HAP-1 (cell line): Measurements from ENCODE around the gene SLCO2A1.
"Not testable (repeated sequence)": the region's sequence is repeated elsewhere in the genome, so short reads cannot be mapped to it uniquely, and the experiment has no call there.

ENCODE experiments used
- DNase-seq, 2 experiments: peaks; one replicate each; pipeline ENCODE4 v3.0.0-alpha.2; 2016 to 2020; ENCODE audit warnings: low spot score in 2 of 2
- H3K27me3 ChIP-seq: fragments of 250-450 bp; sonication (Bioruptor Pico); 2 replicates; pipeline ENCODE4 v1.5.1; 2020; ENCODE audit warnings: low read depth, mild to moderate bottlenecking, moderate library complexity
- H3K36me3 ChIP-seq: fragments of 250-450 bp; sonication (Bioruptor Pico); replicated peaks from 2 replicates; pipeline ENCODE4 v1.5.1; 2020; ENCODE audit warnings: mild to moderate bottlenecking
- H3K4me1 ChIP-seq: fragments of 250-450 bp; sonication (Bioruptor Pico); 2 replicates; pipeline ENCODE4 v1.5.1; 2020; ENCODE audit warnings: mild to moderate bottlenecking
- H3K4me3 ChIP-seq: fragments of 250-450 bp; sonication (Bioruptor Pico); 2 replicates; pipeline ENCODE4 v1.5.1; 2020; ENCODE audit warnings: mild to moderate bottlenecking, moderate library complexity
- H3K9me3 ChIP-seq: fragments of 250-450 bp; sonication (Bioruptor Pico); 2 replicates; pipeline ENCODE4 v1.5.1; 2020; ENCODE audit warnings: mild to moderate bottlenecking, moderate library complexity
- in situ Hi-C: fragments of 300-500 bp; cut with MboI; formaldehyde crosslinking; loops from 3 replicates; pipeline ENCODE4 v1.14.3; 2020; ENCODE audit warnings: low sequenced_read_pairs, inconsistent platforms, mixed read lengths

Gene SLCO2A1

GRCh38 chr3:134029734-134030378 is at the start of gene SLCO2A1:
Gene SLCO2A1, minus strand, starts transcription at chr3:134029925. Its CDS starts 123 bp downstream, at chr3:134029802.
- DNase-seq, result peak in 1 of 2 experiments; percentile 62
- Histone ChIP-seq H3K9me3 (no peaks in the 10 kb centered on the region), H3K36me3 (no peaks in the 10 kb centered on the region), H3K27me3 (0 out of 2 replicates have a peak, but pooled peaks cover 2% of the 10 kb centered on the region), H3K4me1 (no peaks in the 10 kb centered on the region), H3K4me3 (peak within 1 kb of the TSS; percentile 40)
- in situ Hi-C loops, result no loop called here

- Histone ChIP-seq H3K27me3 (no peaks in the 10 kb centered on the region), H3K4me1 (no peaks in the 10 kb centered on the region), H3K4me3 (no peak overlapping the region), H3K36me3 (no peaks in the 10 kb centered on the region), H3K9me3 (no peaks in the 10 kb centered on the region)
- no peak for DNase-seq
- in situ Hi-C loops, result no loop called here
Measured at GRCh38 chr3:134079111-134079547, 49.4 kb upstream of the SLCO2A1 start.

GRCh38 chr3:134078169-134078831 is 48.6 kb upstream of the SLCO2A1 start:
- Histone ChIP-seq H3K9me3 (no peaks in the 10 kb centered on the region), H3K4me3 (no peak overlapping the region), H3K36me3 (no peaks in the 10 kb centered on the region), H3K4me1 (no peaks in the 10 kb centered on the region), H3K27me3 (no peaks in the 10 kb centered on the region)
- no peak for DNase-seq
- in situ Hi-C loops, result no loop called here

GRCh38 chr3:134077649-134078161 is 48.0 kb upstream of the SLCO2A1 start:
- no peaks in the 10 kb centered on the region for H3K36me3 ChIP-seq
- DNase-seq, result no peak

GRCh38 chr3:134076851-134077250 is 47.1 kb upstream of the SLCO2A1 start:
- in situ Hi-C loops, result no loop called here
- Histone ChIP-seq H3K4me3 (no peak overlapping the region), H3K4me1 (no peaks in the 10 kb centered on the region), H3K27me3 (no peaks in the 10 kb centered on the region), H3K36me3 (no peaks in the 10 kb centered on the region), H3K9me3 (no peaks in the 10 kb centered on the region)
- no peak for DNase-seq

More at GRCh38 chr3:134077649-134078161, 48.0 kb upstream of the SLCO2A1 start:
- Histone ChIP-seq H3K9me3 (no peaks in the 10 kb centered on the region), H3K4me3 (no peak overlapping the region), H3K4me1 (no peaks in the 10 kb centered on the region), H3K27me3 (no peaks in the 10 kb centered on the region)
- in situ Hi-C loops, result no loop called here

- in situ Hi-C loops, result no loop called here
- H3K4me3 ChIP-seq, result no peak overlapping the region
- no peak for DNase-seq
- H3K9me3 ChIP-seq, result no peaks in the 10 kb centered on the region
- no peaks in the 10 kb centered on the region for H3K36me3 ChIP-seq
- H3K4me1 ChIP-seq, result no peaks in the 10 kb centered on the region
- H3K27me3 ChIP-seq, result no peaks in the 10 kb centered on the region
Measured at GRCh38 chr3:134075846-134076245, 46.1 kb upstream of the SLCO2A1 start.

- H3K4me1 ChIP-seq, result no peaks in the 10 kb centered on the region
- H3K4me3 ChIP-seq, result no peak overlapping the region
- H3K27me3 ChIP-seq, result no peaks in the 10 kb centered on the region
- H3K9me3 ChIP-seq, result no peaks in the 10 kb centered on the region
- in situ Hi-C loops, result no loop called here
- no peaks in the 10 kb centered on the region for H3K36me3 ChIP-seq
- no peak for DNase-seq
Measured at GRCh38 chr3:134075568-134075825, 45.8 kb upstream of the SLCO2A1 start.

GRCh38 chr3:134074790-134075567 is 45.3 kb upstream of the SLCO2A1 start:
- in situ Hi-C loops, result no loop called here
- Histone ChIP-seq H3K27me3 (no peaks in the 10 kb centered on the region), H3K4me1 (no peaks in the 10 kb centered on the region), H3K4me3 (no peak overlapping the region), H3K9me3 (no peaks in the 10 kb centered on the region), H3K36me3 (no peaks in the 10 kb centered on the region)
- DNase-seq, result no peak

GRCh38 chr3:134074001-134074789 is 44.5 kb upstream of the SLCO2A1 start:
- Histone ChIP-seq H3K4me3 (no peak overlapping the region), H3K27me3 (no peaks in the 10 kb centered on the region), H3K4me1 (no peaks in the 10 kb centered on the region), H3K9me3 (no peaks in the 10 kb centered on the region), H3K36me3 (no peaks in the 10 kb centered on the region)
- no peak for DNase-seq
- in situ Hi-C loops, result no loop called here

GRCh38 chr3:134073583-134073945 is 43.8 kb upstream of the SLCO2A1 start:
- Histone ChIP-seq H3K36me3 (no peaks in the 10 kb centered on the region), H3K27me3 (no peaks in the 10 kb centered on the region), H3K4me3 (no peak overlapping the region), H3K4me1 (no peaks in the 10 kb centered on the region), H3K9me3 (no peaks in the 10 kb centered on the region)
- in situ Hi-C loops, result no loop called here
- DNase-seq, result no peak

- Histone ChIP-seq H3K36me3 (no peaks in the 10 kb centered on the region), H3K4me3 (no peak overlapping the region), H3K4me1 (no peaks in the 10 kb centered on the region), H3K9me3 (no peaks in the 10 kb centered on the region), H3K27me3 (no peaks in the 10 kb centered on the region)
- in situ Hi-C loops, result no loop called here
- no peak for DNase-seq
Measured at GRCh38 chr3:134072881-134073582, 43.3 kb upstream of the SLCO2A1 start.

GRCh38 chr3:134070281-134070680 is 40.6 kb upstream of the SLCO2A1 start:
- H3K4me1 ChIP-seq, H3K36me3 ChIP-seq, H3K9me3 ChIP-seq, H3K4me3 ChIP-seq, H3K27me3 ChIP-seq, in situ Hi-C loops, DNase-seq: not testable (repeated sequence)

GRCh38 chr3:134068429-134068828 is 38.7 kb upstream of the SLCO2A1 start:
- H3K36me3 ChIP-seq, result no peaks in the 10 kb centered on the region
- H3K9me3 ChIP-seq, result no peaks in the 10 kb centered on the region
- no peaks in the 10 kb centered on the region for H3K4me1 ChIP-seq
- in situ Hi-C loops, result no loop called here
- H3K4me3 ChIP-seq, result no peak overlapping the region
- DNase-seq, result no peak
- H3K27me3 ChIP-seq, result no peaks in the 10 kb centered on the region
